ENCODE data around the gene INSYN1.
"Not testable (repeated sequence)": the region's sequence is repeated elsewhere in the genome, so short reads cannot be mapped to it uniquely, and the experiment has no call there.

INSYN1 gene

GRCh38 chr15:73750438-73750837 is 2.7 kb downstream of the INSYN1 start:
- DNase-seq (ENCODE audit: low read depth in 2 of 3, low spot score in 1 of 3): no peak

DNA sequence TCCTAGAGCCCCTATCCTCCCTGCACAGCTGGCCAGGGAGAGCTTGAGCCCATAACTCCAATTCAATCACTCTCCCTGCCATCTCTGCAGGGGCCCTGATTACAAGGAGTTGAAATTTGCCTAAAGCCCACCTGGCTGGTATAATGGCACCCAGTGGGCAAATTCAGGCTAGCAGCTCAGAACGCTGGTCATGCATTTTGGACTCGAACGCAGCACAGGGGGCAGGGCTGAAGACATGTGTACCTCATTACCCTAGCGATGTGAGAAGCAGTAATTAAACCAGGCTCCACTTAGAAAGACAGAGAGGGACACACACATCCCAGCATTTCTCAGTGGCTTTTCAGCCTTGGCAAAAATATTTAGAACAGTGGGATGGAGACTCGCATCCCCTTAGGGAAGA is 3.2 kb downstream of the INSYN1 start:
- no peak for DNase-seq (ENCODE audit: low read depth in 2 of 3, low spot score in 1 of 3)

DNA sequence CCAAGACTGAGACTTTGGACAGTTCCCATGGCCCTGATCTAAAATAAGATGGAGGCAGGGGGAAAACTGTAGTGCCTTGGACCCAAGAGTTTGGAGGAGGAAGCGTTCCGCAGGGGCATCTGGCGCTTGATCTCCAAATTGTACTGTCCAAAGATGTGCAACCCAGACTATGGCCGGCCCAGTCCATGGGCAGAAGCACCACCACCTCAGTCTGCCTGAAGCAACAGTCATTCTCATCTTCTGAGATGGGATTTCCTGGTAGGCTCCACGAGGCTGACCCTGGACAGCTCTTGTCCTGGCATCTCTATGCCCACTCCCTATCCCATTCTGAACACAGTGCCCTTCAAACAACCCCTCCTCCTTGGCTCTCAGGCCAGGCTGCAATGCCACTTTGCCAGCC is 3.6 kb downstream of the INSYN1 start:
- DNase-seq (ENCODE audit: low read depth in 2 of 3, low spot score in 1 of 3): no peak

GRCh38 chr15:73748730-73749129 is 4.4 kb downstream of the INSYN1 start:
- no peak for DNase-seq (ENCODE audit: low read depth in 2 of 3, low spot score in 1 of 3)

DNA sequence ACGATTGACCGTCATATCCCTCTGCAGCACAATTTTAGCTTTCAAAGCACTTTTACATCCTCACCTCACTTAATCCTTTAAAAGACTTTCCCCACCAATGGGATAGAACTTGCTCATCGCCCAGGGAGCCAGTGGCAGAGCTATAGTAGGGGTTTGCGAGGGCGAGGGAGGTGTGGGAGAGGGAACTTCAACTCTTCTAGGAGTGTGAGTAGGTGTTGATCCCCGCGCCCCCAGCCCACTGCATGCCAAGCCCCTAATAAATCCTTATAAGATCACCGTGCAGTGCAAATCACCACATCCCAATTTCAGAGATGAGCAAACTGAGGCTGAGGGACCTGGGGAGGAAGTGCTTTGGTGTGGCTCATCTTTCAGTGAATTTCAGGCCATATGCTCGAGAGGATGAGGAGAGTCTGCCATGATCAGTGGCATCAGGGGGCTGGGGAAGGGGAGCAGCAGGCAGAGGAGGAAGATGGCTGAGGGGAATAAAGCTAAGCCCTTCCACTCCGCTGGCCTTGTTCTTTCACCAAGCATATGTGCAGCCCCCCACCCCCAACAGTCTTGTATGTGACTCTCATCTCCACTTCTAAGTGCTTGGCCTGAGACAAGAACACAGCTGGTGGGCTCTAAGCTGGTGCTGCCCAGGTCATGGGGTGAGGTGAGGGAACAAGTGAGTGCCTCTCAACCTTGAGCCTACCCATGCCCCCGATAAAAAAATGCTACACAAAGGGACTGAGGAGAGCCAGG is 5.1 kb downstream of the INSYN1 start:
- DNase-seq (ENCODE audit: low read depth in 2 of 3, low spot score in 1 of 3): no peak

GRCh38 chr15:73746883-73747282 is 6.3 kb downstream of the INSYN1 start:
- no peak for DNase-seq (ENCODE audit: low read depth in 2 of 3, low spot score in 1 of 3)

DNA sequence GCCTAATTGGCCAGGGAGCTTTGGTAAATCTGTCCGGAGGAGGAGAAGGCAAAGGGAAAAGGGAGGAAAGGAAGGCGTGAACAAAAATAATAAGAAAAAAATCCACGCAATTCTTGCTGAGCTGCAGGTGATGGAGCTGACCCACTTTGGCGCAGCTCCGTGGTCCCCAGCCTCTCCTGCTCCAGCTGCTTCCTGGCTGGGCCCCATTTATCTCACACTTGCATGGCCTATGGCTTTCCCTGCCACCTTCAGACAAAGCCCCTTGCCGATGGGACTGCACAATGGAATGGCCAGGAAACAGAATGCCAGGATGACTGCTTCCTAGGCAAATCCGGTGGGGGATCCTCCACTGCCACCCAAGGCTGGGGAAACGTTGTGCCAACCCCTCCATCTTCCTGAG is 6.9 kb downstream of the INSYN1 start:
- DNase-seq (ENCODE audit: low read depth in 2 of 3, low spot score in 1 of 3): no peak

GRCh38 chr15:73745073-73745472 is 8.1 kb downstream of the INSYN1 start:
- no peak for DNase-seq (ENCODE audit: low read depth in 2 of 3, low spot score in 1 of 3)

DNA sequence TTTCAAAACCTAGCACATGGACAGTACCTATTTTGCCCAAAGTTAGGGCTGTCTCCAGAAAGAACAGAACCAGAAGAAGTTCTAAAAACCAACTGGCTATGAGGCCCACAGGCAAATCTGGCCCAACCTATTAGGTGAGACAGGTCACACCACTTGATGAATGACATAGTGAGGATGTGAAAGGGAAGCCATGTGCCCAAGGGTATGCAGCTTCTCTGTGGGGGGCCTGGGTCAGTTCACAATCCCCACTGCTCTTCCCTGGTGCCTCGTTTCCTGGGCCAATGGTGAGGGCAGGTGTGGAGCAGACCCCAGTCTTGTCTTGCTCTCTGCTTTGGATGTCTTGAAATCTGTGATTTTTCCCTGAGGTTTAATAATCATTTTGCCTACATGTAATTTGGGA is 8.9 kb downstream of the INSYN1 start:
- no peak for DNase-seq (ENCODE audit: low read depth in 2 of 3, low spot score in 1 of 3)

DNA sequence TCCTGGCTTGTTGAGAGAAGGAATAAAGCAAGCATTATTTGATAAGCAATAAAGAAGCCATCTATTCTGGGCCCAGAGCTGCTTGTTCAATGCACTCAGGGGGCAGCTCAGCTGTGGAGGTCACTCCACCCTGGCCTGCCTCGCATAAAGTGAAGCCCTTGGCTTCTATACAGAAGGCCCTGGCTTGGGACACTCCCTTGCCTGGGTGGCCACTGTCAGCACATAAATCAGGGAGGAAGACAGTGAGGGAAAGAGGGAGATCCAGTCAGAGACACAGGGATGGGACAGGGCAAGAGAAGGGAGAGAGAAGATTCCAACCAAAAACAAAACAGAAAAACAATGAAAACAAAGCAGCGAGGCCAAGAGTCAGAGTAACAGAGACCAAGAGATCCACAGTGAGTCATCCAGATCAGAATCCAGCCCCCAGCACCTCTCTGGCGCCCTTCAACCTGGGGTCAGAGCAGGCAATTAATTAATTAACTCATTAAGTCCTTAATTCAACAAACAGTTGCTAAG is 11.8 kb downstream of the INSYN1 start:
- DNase-seq (ENCODE audit: low read depth in 2 of 3, low spot score in 1 of 3): no peak

DNA sequence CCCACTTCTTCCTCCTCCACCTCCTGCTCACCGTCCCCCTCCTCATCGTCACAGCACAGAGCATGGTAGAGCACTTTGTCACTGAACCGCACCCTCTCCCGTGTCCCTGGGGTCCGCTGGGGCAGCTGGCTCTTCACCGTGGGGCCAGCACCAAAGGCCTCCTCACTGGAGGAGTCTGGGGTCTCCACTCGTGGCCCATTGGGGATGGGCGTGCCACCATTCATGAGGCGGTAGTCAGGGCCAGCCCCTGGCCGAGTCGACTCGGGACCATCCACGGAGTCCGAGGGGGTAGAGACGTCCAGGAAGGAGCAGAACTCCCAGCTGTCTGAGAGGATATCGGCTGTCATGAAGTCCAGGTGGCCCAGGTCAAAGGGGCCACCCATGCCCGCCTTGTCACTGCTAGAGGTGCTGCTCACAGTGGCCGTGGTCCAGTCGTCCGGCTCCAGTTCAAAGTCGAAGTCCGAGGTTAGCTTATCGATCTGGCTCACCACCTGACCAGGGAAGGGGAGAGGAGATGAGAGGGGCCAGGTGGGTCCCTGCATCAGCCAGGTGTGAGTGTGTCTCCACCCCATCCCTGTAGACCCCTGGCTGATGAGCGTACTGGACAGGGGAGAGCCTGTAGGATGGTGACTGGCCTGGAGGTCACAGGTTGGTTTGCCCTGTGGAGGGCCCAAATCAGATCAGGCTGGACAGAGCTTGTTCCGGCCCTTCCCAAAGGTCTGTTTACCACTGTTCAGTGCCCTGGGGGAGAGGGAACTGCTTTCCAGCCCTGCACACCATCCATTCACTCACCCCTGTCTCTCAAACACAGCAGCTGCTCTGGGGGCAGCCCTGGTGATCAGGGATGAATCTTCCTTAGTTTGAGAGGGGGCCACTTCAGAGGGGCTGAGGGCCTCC is 12.8 kb downstream of the INSYN1 start:
- no peak for DNase-seq (ENCODE audit: low read depth in 2 of 3, low spot score in 1 of 3)

GRCh38 chr15:73737535-73737934 is 15.6 kb downstream of the INSYN1 start:
- no peak for DNase-seq (ENCODE audit: low read depth in 2 of 3, low spot score in 1 of 3)

DNA sequence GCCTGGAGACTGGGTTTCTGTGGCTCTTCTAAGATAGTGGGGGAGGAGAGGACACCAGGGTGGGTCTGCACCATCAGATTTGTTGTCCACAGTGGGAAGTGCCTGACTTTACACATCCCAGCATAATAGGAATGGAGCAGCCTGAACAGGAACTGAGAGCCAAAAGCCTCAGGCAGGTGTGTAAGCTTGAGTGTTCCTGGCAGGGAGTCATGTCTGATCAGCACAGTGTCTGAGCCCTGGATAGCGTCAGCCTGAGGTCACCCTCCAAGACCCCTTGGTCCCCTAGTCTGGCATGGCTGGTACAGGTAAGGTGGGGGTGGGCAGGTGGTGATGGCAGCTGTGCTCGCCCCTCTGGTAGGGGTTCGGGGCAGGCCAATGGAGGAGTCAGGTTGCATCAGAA is 20.2 kb downstream of the INSYN1 start:
- no peak for DNase-seq (ENCODE audit: low read depth in 2 of 3, low spot score in 1 of 3)

- not testable (repeated sequence) for DNase-seq (ENCODE audit: low read depth in 2 of 3, low spot score in 1 of 3)
Observed at GRCh38 chr15:73732051-73732450, 21.1 kb downstream of the INSYN1 start.

- no peak for DNase-seq (ENCODE audit: low read depth in 2 of 3, low spot score in 1 of 3)
Observed at GRCh38 chr15:73727330-73727976, 25.7 kb downstream of the INSYN1 start.

- DNase-seq (ENCODE audit: low read depth in 2 of 3, low spot score in 1 of 3): no peak
Observed at GRCh38 chr15:73724212-73724611, 28.9 kb downstream of the INSYN1 start.

DNA sequence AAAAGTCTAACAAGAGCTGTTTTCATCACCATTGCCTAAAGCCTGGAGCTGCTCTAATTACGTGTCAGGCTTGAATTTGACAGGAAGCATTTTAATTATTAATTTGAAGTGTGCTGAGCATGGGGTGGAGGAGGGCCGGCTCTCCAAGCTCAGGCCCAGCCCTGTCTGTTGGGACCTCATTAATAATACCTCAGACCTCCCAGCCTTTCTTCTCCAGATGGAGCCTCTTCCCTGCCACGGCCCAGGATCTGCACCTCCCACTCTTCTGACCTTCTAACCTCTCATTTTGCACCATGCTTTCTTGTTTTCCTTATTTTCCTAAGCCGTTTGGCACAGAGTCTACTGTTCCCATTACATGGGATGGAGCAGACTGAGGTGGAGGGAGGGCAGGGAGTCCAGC is 30.0 kb downstream of the INSYN1 start:
- no peak for DNase-seq (ENCODE audit: low read depth in 2 of 3, low spot score in 1 of 3)

- DNase-seq (ENCODE audit: low read depth in 2 of 3, low spot score in 1 of 3): no peak
Observed at GRCh38 chr15:73722425-73722824, 30.7 kb downstream of the INSYN1 start.

GRCh38 chr15:73718694-73719093 is 34.5 kb downstream of the INSYN1 start:
- DNase-seq (ENCODE audit: low read depth in 2 of 3, low spot score in 1 of 3): no peak

DNA sequence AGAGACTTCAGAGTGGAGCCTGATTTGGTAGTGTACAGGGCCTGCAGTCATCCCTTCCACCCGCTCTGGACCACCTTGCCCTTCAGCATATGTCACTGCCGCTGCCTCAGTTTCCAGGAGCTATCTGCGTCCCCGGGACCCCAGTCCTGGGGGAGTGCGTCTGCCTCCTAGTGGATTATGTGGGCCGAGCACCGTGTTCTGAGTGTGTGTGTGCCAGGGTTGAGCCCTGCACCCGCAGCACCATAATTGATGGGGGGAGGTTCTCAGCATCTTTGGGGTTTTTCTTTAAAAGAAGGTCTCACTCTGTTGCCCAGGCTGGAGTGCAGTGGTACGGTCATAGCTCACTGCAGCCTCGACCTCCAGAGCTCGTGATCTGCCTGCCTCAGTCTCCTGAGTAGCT is 35.3 kb downstream of the INSYN1 start:
- no peak for DNase-seq (ENCODE audit: low read depth in 2 of 3, low spot score in 1 of 3)

- no peak for DNase-seq (ENCODE audit: low read depth in 2 of 3, low spot score in 1 of 3)
Observed at GRCh38 chr15:73717206-73717605, 35.9 kb downstream of the INSYN1 start.

DNA sequence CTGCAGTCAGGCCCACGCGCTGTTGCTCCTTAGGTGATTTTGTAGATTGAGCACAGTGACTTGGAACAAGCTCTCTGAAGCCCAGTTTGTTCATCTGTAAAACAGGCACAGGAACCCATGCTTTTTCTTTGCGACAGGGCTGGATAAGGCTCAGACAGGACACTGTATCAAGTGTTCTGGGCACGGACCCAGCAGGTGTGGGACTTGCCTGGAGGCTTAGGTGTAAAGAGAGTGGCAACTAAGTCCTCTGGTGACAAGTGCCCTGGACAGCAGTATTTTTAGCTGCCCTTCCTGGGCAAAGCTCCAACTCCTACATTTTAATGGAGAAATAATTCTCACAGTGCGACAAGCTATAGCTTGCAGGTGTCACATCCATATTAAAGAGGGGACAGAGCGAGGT is 36.7 kb downstream of the INSYN1 start:
- no peak for DNase-seq (ENCODE audit: low read depth in 2 of 3, low spot score in 1 of 3)
